B cell (primary cell): ENCODE results near the gene CHPF2. TPM values are rescaled to one million over a fixed set of nuclear protein-coding genes. Genes with fewer than 3 reads are reported as not detected.

Source experiments
- ATAC-seq: fragments of 200-7000 bp; cut with Tn5 transposase; one replicate; pipeline ENCODE4 v1.10.0; 2021; ENCODE audit warnings: low read depth, mild to moderate bottlenecking, moderate number of reproducible peaks, moderate library complexity
- CTCF ChIA-PET: fragments of 350-600 bp; sonication (Branson Sonifier 250); formaldehyde crosslinking; loops from one replicate; lab custom pipeline; 2021; ENCODE audit warnings: antibody characterized with exemption, inconsistent platforms; lab: Charles Lee
- POLR2A ChIA-PET: fragments of 350-600 bp; sonication (Branson Sonifier 250); formaldehyde crosslinking; loops from one replicate; lab custom pipeline; 2021; ENCODE audit warnings: antibody characterized with exemption; lab: Charles Lee
- DNase-seq: peaks from one replicate; pipeline ENCODE4 v3.0.0; 2013
- H2AFZ ChIP-seq: 2 replicates; pipeline ENCODE4 v1.6.1; 2012; ENCODE audit warnings: mild to moderate bottlenecking, low read depth, low read length; ENCODE audit not compliant: insufficient read depth, poor library complexity, severe bottlenecking
- H3K27ac ChIP-seq, 2 donors: 1 replicate in 1 of 2; 2 replicates in 1 of 2; pipeline ENCODE4 v1.5.1; 2012 to 2013; ENCODE audit warnings: low read length in 2 of 2, mild to moderate bottlenecking in 2 of 2, moderate library complexity in 1 of 2
- H3K27me3 ChIP-seq, 4 experiments: fragments of 200-600 bp in 1 of 4; sonication (generic) in 1 of 4; replicated peaks in 1 of 4; 1 replicate in 2 of 4; 2 replicates in 2 of 4; pipeline versions ENCODE4 v1.6.1 to v1.7.0; 2013 to 2016; ENCODE audit warnings: low read length in 3 of 4, mild to moderate bottlenecking in 2 of 4, mixed read lengths in 1 of 4, moderate library complexity in 1 of 4; ENCODE audit not compliant: insufficient read depth in 4 of 4, control insufficient read depth in 3 of 4; ENCODE audit errors: control extremely low read depth in 1 of 4
- H3K36me3 ChIP-seq, 2 experiments: replicated peaks in 1 of 2; 1 replicate in 1 of 2; 2 replicates in 1 of 2; pipeline versions ENCODE4 v1.6.1 to v1.7.1; 2013; ENCODE audit warnings: low read length in 1 of 2; ENCODE audit not compliant: insufficient read depth in 2 of 2, control insufficient read depth in 1 of 2; ENCODE audit errors: control extremely low read depth in 1 of 2, extremely low read depth in 1 of 2
- H3K4me1 ChIP-seq, 2 donors: fragments of 200-600 bp in 1 of 2; sonication (generic) in 1 of 2; 1 replicate in 1 of 2; 2 replicates in 1 of 2; pipeline versions ENCODE4 v1.5.1 to v1.6.1; 2013 to 2017; ENCODE audit warnings: low read length in 2 of 2; ENCODE audit not compliant: control insufficient read depth in 2 of 2, insufficient read depth in 2 of 2
- H3K4me2 ChIP-seq: replicated peaks from 2 replicates; pipeline ENCODE3; 2012; ENCODE audit warnings: mild to moderate bottlenecking, low read depth, low read length; ENCODE audit not compliant: poor library complexity, severe bottlenecking
- H3K4me3 ChIP-seq, 5 experiments: fragments of 200-600 bp in 1 of 5; sonication (generic) in 1 of 5; 1 replicate in 3 of 5; 2 replicates in 2 of 5; pipeline versions ENCODE4 v1.5.1 to v1.7.0; 2011 to 2016; ENCODE audit warnings: low read length in 4 of 5, mild to moderate bottlenecking in 4 of 5, low read depth in 2 of 5, control low read depth in 1 of 5, moderate library complexity in 1 of 5; ENCODE audit not compliant: insufficient read depth in 1 of 5; ENCODE audit errors: control extremely low read depth in 1 of 5, extremely low read depth in 1 of 5
- H3K79me2 ChIP-seq: fragments of 200-600 bp; sonication (generic); one replicate; pipeline ENCODE4 v1.6.0; 2016; ENCODE audit warnings: low read length; ENCODE audit not compliant: control insufficient read depth, insufficient read depth
- H3K9ac ChIP-seq: fragments of 200-600 bp; sonication (generic); 2 replicates; pipeline ENCODE4 v1.6.1; 2017; ENCODE audit warnings: mild to moderate bottlenecking, low read length, moderate library complexity
- H3K9me3 ChIP-seq, 3 donors: one replicate each; pipeline versions ENCODE4 v1.6.1 to v1.7.1; 2013; ENCODE audit warnings: low read length in 2 of 3; ENCODE audit not compliant: control insufficient read depth in 2 of 3, insufficient read depth in 1 of 3; ENCODE audit errors: control extremely low read depth in 1 of 3
- H4K20me1 ChIP-seq: 2 replicates; pipeline ENCODE4 v1.6.0; 2012; ENCODE audit warnings: mild to moderate bottlenecking, low read length; ENCODE audit not compliant: insufficient read depth, control insufficient read depth, poor library complexity, severe bottlenecking
- H3K27ac Mint-ChIP-seq: one replicate; pipeline ENCODE4 v1.8.0; 2021; ENCODE audit warnings: mixed read lengths
- H3K27me3 Mint-ChIP-seq: one replicate; pipeline ENCODE4 v1.8.0; 2021; ENCODE audit warnings: mixed read lengths
- H3K4me1 Mint-ChIP-seq: one replicate; pipeline ENCODE4 v1.8.0; 2021; ENCODE audit warnings: mixed read lengths
- H3K4me3 Mint-ChIP-seq: one replicate; pipeline ENCODE4 v1.8.0; 2021; ENCODE audit warnings: mixed read lengths
- H3K9me3 Mint-ChIP-seq: one replicate; pipeline ENCODE4 v1.8.0; 2022; ENCODE audit warnings: mixed read lengths; ENCODE audit not compliant: insufficient read depth
- EZH2 ChIP-seq: IDR thresholded peaks from 2 replicates; pipeline ENCODE4 v1.6.1; 2012; ENCODE audit warnings: borderline replicate concordance, low read depth, mild to moderate bottlenecking, moderate library complexity, low read length; ENCODE audit not compliant: insufficient read depth, poor library complexity, severe bottlenecking
- WGBS: methylation state at CpG from one replicate; pipeline ENCODE4 v1.1.5; 2013; ENCODE audit warnings: missing lambda C conversion rate; ENCODE audit not compliant: insufficient coverage; 5-methylcytosine and 5-hydroxymethylcytosine counted together
- intact Hi-C: fragments of 100-400 bp; cut with micrococcal nuclease; formaldehyde crosslinking; loops from one replicate; pipeline ENCODE4 v1.10.0; 2022
- polyA plus RNA-seq: library from polyadenylated mRNA; depleted of rRNA; stranded (reverse); fragments of >200 nt; gene quantifications from 2 replicates; pipeline ENCODE4 v1.2.3, GENCODE V29; 2012
- total RNA-seq, 2 donors: library from RNA; stranded (reverse); fragments of 120-200 nt in 1 of 2; gene quantifications; 1 replicate in 1 of 2; 2 replicates in 1 of 2; pipeline versions ENCODE4 v1.2.3 to v1.2.4, GENCODE V29; 2013 to 2022
- TF ChIP-seq, protein P1 (sequence below): fragments of 200-600 bp; IDR thresholded peaks from one replicate; pipeline ENCODE4 v1.8.0; 2022; ENCODE audit warnings: antibody characterized with exemption, mild to moderate bottlenecking

CHPF2 gene
- total and polyA plus RNA-seq, 2 donors (not counting 1 experiment from before 2014, with no cell fraction given), result 39.4 to 39.9 TPM

DNA sequence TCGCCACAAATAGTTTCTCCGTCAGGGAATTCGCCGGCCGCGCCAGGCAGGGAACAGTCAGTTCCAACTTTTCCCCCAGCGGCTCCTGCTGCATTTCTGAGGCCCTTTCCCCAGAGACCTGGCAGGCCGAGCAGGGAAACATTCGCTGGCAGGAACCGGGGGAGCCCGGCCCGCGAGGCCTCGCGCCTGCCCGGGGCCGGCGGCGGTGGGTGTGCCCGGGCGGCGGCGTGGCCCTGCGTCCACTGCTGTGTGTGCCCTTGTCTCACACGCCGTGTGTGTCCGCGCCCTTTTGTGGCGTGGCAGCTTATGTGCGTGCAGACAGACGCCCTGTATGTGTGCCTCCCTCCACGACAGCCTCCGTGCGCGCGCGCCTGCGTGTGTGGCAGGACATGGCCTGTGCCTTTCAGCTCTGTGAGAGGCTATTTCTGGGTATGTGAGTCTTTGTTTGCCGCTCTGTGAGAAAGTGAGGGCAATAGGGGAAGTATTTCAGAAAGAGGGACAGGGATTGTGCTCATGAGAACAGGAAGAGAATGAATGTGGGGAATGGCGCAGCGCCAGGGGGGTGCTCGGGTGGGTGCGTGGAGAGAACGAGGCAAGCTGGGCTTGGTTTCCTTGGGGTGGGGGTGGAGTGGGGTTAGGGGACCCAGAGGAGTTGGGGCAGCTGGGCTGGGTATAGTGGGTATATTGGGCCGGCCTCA is 16.9 kb downstream of the CHPF2 start:
- DNase-seq (peak; percentile 69), ATAC-seq (peak; percentile 9)
- Mint-ChIP-seq H3K27me3 (peaks cover 38% of the 10 kb centered on the region), H3K9me3 (no peaks in the 10 kb centered on the region), H3K4me1 (peaks cover 46% of the 10 kb centered on the region), H3K27ac (peak overlapping the region; percentile 74), H3K4me3 (peak overlapping the region; percentile 86)
- no peaks in the 10 kb centered on the region for H4K20me1 ChIP-seq
- H3K9me3 ChIP-seq, result peaks cover 0 to 16% (median 0%) of the 10 kb centered on the region in 3 donors
- peak overlapping the region; percentile 82 for H2AFZ ChIP-seq
- no peak overlapping the region for H3K27ac ChIP-seq
- peak overlapping the region; percentile 61 for H3K9ac ChIP-seq
- CTCF ChIA-PET, result no interaction called here
- H3K27me3 ChIP-seq, result peaks cover 0 to 75% (median 30%) of the 10 kb centered on the region in 4 experiments
- H3K36me3 ChIP-seq, result no peaks in the 10 kb centered on the region
- intact Hi-C loops, result loop anchor here (2.0 to 5.0 kb wide), 3 partner anchors 54 to 383 kb away; partner anchors contain the start of gene NUB1
- H3K4me3 ChIP-seq, result peak overlapping the region in 3 of 5 experiments; percentile 54 to 69 (median 55)
- peaks cover 39 to 47% of the 10 kb centered on the region in 2 donors for H3K4me1 ChIP-seq
- POLR2A ChIA-PET, result interaction anchor here (0.5 kb wide), 2 partner anchors 22 to 1479 kb away, joined by 3 read pairs; partner anchors contain the start of gene ABCF2
- WGBS, result 4% methylated on average over 45 of the region's 45 CpGs
- no peaks in the 10 kb centered on the region for H3K79me2 ChIP-seq
- TF ChIP-seq, protein P1, sequence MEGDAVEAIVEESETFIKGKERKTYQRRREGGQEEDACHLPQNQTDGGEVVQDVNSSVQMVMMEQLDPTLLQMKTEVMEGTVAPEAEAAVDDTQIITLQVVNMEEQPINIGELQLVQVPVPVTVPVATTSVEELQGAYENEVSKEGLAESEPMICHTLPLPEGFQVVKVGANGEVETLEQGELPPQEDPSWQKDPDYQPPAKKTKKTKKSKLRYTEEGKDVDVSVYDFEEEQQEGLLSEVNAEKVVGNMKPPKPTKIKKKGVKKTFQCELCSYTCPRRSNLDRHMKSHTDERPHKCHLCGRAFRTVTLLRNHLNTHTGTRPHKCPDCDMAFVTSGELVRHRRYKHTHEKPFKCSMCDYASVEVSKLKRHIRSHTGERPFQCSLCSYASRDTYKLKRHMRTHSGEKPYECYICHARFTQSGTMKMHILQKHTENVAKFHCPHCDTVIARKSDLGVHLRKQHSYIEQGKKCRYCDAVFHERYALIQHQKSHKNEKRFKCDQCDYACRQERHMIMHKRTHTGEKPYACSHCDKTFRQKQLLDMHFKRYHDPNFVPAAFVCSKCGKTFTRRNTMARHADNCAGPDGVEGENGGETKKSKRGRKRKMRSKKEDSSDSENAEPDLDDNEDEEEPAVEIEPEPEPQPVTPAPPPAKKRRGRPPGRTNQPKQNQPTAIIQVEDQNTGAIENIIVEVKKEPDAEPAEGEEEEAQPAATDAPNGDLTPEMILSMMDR, result no peak
- TF ChIP-seq EZH2, result no peak
- H3K4me2 ChIP-seq, result peak overlapping the region; percentile 98

DNA sequence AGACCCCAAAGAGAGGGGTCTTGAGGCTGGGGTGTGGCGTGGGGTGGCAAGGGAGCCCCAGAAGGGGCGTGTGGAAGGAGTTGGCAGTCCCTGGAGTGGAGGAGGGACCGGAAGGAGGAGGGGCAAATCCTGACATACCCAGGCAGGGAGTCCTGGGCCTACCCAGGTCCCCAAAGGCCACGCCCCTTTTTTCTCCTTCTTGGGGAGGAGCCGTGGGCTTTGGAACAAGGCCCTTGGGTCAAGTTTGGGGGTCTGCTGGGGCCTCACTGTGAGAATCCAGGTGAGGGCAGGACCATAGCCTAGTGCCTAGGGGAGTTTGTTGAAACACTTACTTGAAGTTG is 17.4 kb downstream of the CHPF2 start:
- ATAC-seq (no peak), DNase-seq (peak; percentile 27)
- 45% methylated on average over 4 of the region's 5 CpGs for WGBS
- Histone ChIP-seq H4K20me1 (no peaks in the 10 kb centered on the region), H3K27ac (no peak overlapping the region), H3K4me2 (peak overlapping the region; percentile 98), H2AFZ (peak overlapping the region; percentile 82), H3K27me3 (peaks cover 0 to 71% (median 29%) of the 10 kb centered on the region in 4 experiments), H3K36me3 (no peaks in the 10 kb centered on the region), H3K4me1 (peaks cover 33 to 42% of the 10 kb centered on the region in 2 donors), H3K9ac (no peak overlapping the region), H3K79me2 (no peaks in the 10 kb centered on the region), H3K9me3 (peaks cover 0 to 15% (median 0%) of the 10 kb centered on the region in 3 donors), H3K4me3 (no peak overlapping the region)
- Mint-ChIP-seq H3K4me3 (peak overlapping the region; percentile 86), H3K27me3 (peaks cover 43% of the 10 kb centered on the region), H3K4me1 (peaks cover 41% of the 10 kb centered on the region), H3K9me3 (no peaks in the 10 kb centered on the region), H3K27ac (no peak overlapping the region)
- ChIA-PET CTCF (no interaction called here), POLR2A (interaction anchor here (0.5 kb wide), 1 partner anchor 23 kb away, joined by 3 read pairs; the partner anchor contains the start of gene ABCF2)
- intact Hi-C loops, result loop anchor here (2.0 to 5.0 kb wide), 3 partner anchors 53 to 383 kb away; partner anchors contain the start of gene NUB1
- TF ChIP-seq EZH2, result no peak
- TF ChIP-seq, protein P1, result no peak
